ENCODE data around the gene OTOP2.

OTOP2 gene

GRCh38 chr17:74890554-74890953, 33.5 kb upstream of the OTOP2 start:
- TF ChIP-seq CTCF (IDR thresholded peaks at IDR 0.05; ENCODE audit: borderline replicate concordance, control extremely low read depth, extremely low read depth, insufficient read depth, missing control alignments) = no peak
- in situ Hi-C loops (cut with MboI; ENCODE audit: low sequenced_read_pairs, unreplicated experiment) = no loop called here
- DNase-seq (ENCODE audit: low spot score) = no peak

- no peak for TF ChIP-seq CTCF (IDR thresholded peaks at IDR 0.05; ENCODE audit: borderline replicate concordance, control extremely low read depth, extremely low read depth, insufficient read depth, missing control alignments)
- DNase-seq (ENCODE audit: low spot score) = no peak
- in situ Hi-C loops (cut with MboI; ENCODE audit: low sequenced_read_pairs, unreplicated experiment) = no loop called here
Measured at GRCh38 chr17:74892013-74892841, 31.8 kb upstream of the OTOP2 start.

GRCh38 chr17:74892974-74893911, 30.8 kb upstream of the OTOP2 start, which contains the start of gene FADS6:
Gene FADS6 (minus strand): TSS chr17:74893633. CDS start chr17:74893595, 38 bp downstream.
- no peak for DNase-seq (ENCODE audit: low spot score)
- in situ Hi-C loops (cut with MboI; ENCODE audit: low sequenced_read_pairs, unreplicated experiment) = no loop called here
- no peak for TF ChIP-seq CTCF (IDR thresholded peaks at IDR 0.05; ENCODE audit: borderline replicate concordance, control extremely low read depth, extremely low read depth, insufficient read depth, missing control alignments)

- no peak for DNase-seq (ENCODE audit: low spot score)
- TF ChIP-seq CTCF (IDR thresholded peaks at IDR 0.05; ENCODE audit: borderline replicate concordance, control extremely low read depth, extremely low read depth, insufficient read depth, missing control alignments) = no peak
- in situ Hi-C loops (cut with MboI; ENCODE audit: low sequenced_read_pairs, unreplicated experiment) = no loop called here
Measured at GRCh38 chr17:74893936-74894671, 30.0 kb upstream of the OTOP2 start.

GRCh38 chr17:74898376-74898946, 25.6 kb upstream of the OTOP2 start:
- DNase-seq (ENCODE audit: low spot score) = no peak
- in situ Hi-C loops (cut with MboI; ENCODE audit: low sequenced_read_pairs, unreplicated experiment) = no loop called here
- no peak for TF ChIP-seq CTCF (IDR thresholded peaks at IDR 0.05; ENCODE audit: borderline replicate concordance, control extremely low read depth, extremely low read depth, insufficient read depth, missing control alignments)

GRCh38 chr17:74900208-74900607, 23.9 kb upstream of the OTOP2 start:
- in situ Hi-C loops (cut with MboI; ENCODE audit: low sequenced_read_pairs, unreplicated experiment) = no loop called here
- no peak for DNase-seq (ENCODE audit: low spot score)
- no peak for TF ChIP-seq CTCF (IDR thresholded peaks at IDR 0.05; ENCODE audit: borderline replicate concordance, control extremely low read depth, extremely low read depth, insufficient read depth, missing control alignments)
